Amygdala (tissue), 56 donors: ENCODE data around the gene EIF6.

ENCODE experiments used
- DNase-seq, 56 donors: peaks; one replicate each; lab custom pipeline; 2025; lab: John Stamatoyannopoulos, UW

EIF6 gene

DNA sequence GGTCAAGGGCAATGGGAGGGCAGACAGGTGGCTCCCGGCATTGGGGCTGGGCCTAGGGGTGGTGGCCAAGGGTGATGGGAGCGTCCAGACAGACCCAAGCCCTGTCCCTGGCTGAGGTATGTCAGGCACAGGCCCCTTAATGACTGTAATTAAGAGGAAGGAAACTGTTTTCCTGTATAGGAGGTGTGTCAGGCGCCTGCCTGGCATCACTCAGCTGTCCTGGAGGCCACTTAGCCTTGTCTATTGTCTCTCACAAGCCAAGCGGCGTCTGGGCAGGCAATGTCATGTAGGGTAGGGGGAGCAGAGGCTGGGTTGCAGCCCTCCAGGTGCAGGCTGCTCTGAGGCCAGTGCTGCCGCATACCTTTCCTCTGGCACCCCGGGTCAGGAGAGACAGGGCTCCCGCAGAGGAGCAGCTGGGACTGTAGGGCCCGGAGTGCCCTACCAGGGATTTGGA is 11.6 kb upstream of the EIF6 start:
- no peak for DNase-seq

DNA sequence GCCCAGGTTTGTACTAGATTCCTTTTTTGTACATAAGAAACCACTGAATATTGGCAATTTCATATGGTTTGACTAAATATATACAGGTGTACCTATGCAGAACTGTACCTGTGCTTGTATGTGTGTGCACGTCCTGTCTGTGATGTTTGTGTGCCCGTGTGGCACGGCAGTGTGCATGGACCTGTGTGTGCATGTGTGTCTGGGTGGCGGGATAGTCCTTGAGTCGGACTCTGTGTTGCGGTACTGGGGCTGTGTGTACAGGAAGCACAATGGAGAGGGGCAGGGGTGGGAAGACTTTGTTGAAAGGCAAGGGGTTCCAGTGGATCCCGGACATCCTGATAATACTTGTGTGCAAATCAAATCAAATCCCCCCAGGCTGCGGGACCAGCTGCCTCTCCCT is 11.1 kb upstream of the EIF6 start:
- no peak for DNase-seq

DNA sequence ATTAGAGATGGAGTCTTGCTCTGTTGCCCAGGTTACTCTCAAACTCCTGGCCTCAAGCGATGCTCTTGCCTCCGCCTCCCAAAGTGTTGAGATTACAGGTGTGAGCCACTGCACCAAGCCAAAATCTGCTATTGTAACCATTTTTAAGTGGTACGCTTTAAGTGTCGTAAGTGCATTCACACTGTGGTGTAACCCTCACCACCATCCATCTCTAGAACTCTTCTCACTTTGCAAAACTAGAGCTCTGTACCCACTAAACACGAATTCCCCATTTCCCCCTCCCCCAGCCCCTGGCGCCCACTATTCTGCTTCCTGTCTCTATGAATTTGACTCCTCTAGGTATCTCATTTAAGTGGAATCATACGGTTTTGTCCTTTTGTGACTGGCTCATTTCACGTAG is 10.5 kb upstream of the EIF6 start:
- no peak for DNase-seq

DNA sequence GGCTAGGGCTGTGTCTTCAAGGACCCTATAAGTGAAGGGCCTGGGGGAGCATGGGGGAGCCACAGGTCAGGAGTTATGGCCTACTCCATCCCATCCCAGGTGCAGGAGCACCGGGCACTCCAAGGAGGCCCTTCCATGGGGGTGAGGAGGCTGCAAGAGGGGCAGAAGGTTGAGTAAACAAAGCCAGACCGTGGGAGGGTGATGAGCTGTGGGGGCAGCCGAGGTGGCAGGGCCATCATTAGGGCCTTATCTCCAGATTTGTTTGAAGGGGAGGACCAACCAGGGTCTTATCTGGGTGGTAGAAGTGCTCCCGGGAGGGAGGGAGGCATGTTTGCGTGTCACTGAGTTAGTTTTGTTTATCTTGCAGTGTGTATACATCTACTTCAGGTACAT is 9.7 kb upstream of the EIF6 start:
- no peak for DNase-seq

DNA sequence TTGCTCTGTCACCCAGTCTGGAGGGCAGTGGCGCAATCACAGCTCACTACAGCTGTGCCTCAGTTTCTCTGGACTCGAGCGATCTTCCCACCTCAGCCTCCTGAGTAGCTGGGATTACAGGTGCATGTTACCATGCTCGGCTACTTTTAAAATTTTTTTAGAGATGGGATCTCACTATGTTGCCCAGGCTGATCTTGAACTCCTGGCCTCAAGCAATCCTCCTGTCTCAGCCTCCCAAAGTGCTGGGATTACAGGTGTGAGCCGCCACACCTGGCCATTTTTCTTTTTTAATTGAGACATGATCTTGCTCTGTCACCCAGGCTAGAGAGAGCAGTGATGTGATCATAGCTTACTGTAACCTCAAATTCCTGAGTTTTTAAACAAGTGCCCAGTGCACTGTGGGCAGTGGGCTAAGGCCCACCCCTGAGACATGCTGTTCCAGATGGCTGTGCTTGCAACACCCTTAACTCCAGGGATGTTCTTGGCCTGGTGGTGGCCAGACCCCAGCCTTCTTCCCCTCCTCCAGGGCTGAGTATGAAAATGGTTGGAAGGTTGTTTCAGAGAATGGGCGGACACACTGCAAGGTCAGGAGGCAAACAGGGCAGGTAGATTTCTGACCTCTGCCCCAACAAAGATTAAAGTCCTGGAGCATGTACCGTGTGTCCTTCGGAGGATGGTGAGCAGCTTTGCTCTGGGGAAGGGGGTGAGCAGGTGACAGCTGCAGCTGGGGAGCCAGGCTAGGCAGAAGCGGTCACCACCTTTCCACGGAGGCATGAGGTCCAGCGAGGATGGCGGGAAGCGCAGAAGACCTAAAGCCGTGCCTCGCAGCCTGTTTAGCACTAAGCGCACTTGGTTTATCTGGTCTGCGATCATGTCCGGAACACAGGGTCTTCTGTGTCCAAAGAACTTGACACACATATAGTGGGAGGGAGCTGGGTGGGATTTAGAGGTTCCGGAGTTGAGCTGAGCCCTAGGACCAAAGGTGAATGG is 9.0 kb upstream of the EIF6 start:
- DNase-seq: no peak

DNA sequence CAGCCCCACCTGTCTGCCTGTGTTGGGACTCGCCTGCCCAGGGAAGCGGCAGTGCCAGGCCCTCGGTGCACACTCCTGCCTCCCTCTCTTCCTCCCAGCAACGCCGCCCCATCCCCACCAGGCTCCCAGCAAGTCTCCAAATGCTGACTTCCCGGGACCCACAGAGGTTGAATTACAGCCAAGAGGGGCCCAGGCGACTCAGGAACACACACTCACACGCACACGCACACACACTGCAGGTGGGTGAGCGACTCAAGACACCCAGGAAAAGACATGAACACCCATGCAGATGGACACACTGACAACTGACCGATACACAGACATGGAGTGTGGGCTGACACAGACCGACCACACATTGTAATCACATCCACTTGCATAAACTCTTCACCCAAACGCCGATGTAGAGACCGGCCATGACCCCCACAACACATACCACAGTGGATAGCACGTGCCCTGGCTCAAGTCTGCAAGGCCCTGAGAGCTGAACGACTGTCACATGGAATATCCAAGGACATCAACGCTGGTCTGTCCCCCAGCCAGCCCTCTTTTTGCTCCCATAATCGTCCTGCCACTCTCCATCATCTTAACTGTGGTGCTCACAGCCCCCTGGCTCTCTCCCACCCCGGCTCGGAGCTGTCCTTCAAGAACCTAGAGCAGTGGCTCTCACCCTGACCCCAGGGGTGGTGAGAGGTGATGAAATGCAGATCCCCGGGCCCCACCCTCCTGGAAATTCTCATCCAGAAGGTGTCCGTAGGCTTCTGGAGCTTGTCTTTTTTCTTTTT is 8.1 kb upstream of the EIF6 start:
- DNase-seq: no peak

DNA sequence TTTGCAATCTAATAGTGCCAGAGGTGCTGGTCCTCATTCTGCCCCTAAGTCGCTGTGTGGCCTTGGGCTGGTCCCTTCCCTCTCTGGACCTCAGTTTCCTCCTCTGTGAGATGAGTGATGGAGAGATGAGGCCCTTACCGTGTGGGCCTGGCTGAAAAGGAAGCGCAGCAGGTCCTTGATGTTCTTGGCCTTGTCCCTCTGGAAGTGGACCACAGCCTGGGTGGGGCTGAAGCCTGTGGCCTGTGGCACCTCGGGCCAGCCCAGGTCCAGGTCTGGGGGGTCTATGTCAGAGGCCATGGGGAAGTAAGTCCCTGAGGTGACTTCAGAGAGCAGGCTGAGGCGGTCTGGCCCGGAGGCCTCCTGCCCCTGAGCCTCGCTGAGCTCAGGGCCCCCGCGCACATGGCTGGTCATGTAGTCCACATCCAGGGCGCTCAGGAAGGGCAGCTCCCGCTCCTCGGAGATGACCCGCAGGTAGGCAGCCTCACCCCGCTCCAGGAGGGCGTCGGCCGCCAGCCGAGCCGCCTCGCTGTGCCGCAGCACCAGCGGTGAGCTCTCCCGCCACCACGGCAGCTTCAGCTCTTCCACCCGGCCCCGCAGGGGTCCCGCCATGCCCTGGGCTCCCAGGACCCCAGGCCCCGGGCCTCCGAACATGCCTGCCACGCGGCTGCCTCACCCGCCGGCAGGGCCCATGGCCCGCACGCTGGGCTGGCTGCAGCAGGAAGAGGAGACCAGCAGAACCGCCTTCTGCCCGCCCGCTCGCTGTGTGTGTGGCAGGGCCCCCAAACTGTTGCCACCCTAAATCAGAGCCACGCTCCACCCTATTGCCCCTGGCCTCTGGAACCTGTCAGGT is 7.3 kb upstream of the EIF6 start, which contains the start of gene FAM83C:
Gene FAM83C, minus strand, starts transcription at position 772 of the 850 bp plus-strand sequence. Its CDS starts 121 bp downstream, at position 651.
- no peak for DNase-seq

DNA sequence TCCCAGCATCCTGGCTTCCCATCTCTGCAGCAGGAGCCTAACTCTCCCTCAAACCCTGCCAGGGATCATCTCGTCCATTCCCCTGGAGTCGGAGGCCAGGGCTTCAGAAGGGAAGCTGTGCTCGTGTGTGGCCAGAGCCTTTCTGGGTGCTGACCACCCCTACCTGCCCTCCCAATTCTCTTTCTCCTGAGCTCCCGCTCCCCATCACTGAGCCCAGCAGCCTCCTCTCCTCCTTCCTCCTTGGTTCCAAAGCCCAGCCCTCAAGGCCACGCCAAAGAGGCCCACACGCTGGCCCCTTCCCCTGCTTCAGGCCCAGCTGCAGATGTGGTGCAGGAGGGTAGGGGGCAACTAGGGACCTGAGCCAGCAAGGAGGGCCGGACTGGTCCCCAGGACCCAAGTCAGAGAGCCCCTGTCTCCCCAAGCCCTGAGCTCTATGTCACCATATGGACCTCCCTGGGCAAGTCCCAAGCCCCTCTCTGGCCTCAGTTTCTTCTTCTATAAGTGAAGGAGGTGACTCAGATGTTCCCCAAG is 6.4 kb upstream of the EIF6 start:
- no peak for DNase-seq

DNA sequence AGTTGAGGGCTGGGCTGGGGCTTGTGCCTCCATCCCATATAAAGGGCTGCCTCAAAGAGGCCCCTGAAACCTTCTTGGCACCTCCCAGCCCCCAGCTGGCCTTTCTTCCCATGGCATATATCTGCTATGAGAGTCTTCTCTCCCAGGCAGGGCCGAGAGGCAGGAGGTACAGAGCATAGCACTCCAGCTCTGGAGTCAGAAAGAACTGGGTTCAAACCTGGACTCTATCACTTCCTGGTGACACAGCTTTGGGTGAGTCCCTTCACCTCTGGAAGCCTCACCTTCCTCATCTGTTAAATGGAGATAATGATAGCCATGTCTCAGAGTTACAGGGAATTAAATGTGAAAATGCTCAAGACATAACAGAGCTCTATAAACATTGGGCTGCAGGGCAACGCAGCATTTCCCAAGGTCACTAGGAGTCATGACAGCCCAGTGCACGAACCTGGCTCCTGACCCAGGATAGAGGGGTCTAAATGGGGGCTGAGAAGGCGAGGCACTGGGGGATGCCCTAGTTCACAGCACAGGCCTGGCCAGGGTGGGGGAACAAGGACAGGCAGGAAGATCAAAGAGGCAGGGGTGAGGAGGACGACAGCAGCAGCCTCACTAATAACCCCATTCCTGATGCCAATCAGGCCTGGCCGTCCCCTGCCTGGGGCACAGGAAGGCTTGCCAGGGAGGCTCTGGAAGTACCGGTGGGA is 5.8 kb upstream of the EIF6 start:
- no peak for DNase-seq

DNA sequence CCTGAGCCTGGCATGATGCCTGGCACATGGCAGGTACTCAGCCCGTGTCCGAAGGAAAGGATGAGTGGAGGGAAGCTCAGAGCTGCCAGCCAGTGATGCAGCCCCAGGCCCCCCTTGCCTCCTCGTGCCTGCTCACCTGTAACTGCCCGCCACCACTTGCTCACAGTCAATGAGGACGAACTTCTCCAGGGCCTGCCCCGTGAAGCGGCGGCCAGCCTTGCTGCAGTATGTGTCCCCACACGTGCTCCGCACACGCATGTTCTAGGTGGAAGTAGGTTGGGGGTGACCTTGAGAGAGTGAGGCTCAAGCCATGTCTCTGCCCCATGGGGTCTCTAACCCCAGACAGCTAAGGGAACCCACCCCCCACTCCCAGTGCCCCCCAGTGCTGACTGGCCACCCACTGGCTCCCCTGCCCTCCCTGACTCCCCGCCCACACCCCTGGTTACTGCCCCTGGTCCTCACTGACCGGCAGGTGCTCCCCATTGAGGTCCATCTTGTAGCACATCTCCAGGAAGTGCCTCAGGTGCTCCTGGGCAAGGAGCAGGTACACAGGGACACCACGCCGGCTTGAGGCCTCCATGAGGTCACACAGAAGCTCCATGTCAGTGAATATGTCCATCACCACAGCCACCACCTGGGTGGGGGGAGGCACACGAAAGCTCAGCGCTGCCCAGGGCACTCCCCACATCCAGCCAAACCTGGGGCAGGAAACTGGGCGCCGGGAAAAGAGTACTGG is 3.9 kb upstream of the EIF6 start:
- DNase-seq: no peak

DNA sequence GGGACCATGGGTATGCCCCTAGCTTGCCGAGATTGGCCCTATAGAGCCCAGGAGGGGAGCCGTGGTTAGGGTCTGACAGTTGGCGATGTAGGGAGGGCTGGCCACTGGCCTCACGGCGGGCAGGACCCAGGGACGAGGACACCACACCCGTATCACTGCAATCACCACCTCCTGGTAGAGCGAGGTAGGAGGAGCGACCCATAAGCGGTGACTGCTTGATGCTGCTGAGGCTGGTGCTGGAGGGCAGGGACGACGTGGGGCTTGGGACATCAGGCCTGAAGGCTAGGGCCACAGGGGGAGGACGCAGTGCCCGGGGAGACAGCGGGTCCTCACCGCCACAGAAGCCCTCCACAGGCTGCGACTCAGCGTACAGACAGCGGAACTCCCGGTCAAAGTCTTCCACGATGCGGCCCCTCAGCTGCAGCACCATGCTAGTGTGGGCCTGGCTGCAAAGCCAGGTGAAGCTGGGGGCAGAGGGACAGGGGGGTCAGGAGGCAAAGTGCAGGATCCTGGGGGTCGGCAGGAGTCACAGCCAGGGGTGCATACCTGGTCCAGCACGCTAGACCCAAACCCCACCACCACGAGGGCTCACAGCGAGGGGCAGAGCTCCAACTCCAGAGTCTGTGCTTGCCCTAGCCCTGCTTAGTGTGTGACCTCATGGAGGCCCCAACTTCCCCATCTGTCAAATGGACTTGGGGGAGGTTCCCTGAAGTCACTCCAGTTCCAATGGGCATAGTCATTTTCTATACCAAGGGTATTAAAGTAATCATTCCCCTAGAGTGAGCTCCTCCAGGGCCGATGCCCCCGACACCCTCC is 3.1 kb upstream of the EIF6 start:
- DNase-seq: no peak

DNA sequence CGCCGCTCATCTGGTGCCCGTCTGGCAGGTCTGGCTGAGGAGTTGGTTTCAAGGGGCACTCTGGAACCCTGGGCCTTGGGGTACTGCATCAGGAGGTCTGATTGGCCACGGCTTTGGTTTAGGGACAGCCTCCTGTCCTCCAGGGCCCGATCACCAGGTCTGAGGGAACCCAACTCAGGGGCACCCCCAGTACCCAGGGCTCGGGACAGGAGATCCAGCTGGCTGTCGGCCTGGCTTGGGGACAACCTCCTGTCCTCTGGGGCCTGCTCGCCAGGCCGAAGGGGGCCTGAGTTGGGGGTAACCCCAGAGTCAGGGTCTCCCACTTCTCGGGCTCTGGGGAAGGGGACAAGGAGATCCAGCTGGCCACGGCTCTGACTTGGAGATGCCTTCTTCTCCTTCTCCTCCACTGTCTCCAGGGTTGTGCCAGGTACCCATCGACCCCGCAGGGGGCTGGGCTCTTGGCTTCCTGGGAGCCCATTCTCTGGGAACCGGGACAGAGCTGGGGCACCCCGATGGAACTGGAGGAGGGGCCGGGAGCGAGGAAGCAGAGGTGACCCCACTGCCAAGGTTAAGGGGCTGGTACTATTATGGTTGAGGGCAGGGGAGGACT is 2.4 kb upstream of the EIF6 start:
- no peak for DNase-seq

DNA sequence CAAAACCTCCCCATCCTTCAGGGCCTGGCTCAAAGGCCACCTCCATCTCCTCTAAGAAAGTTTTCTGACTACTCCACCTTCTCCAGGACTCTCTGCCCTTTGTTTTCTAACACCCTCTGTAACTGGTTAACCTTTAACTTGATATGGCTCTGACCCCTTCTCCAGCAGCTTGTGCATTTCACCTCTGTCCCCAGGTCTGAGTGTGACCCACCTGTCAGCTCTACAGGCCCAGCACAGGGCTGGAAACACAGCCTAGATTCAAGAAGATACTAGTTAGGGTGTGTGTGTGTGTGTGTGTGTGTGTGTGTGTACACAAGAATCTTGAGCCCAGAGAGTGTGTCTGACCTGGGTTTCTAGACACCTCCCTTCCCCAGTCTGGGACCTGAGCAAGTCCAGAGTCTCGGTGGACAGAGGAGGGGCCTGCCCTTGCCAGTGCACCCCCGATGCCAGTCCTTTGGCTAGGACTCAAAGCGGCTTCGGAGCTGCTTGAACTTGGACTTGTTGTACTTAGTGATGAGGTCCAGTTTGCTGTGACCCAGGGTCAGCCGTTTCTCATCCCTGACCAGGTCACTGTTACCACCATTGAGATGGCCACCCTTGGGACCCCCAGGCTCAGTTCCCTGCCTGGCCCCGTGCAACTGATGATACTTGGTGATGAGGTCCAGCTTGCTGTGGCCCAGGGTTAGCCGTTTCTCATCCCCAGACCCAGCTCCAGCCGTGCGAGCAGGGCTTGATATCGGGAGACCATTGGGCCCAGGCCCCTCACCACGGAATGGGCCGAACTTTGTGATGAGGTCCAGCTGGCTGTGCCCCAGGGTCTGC is 1.7 kb upstream of the EIF6 start:
- no peak for DNase-seq

DNA sequence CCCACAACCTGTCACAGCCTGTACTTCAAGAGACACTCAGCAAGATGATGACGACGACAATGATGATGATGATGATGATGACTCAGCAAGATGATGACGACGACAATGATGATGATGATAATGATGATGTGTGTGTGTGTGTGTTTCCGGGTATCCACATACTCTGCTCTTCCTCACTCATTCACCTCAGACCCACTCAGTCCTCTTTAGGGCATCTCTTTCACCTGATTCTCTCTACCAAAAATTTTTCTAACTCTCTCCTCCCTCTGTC is 1.2 kb upstream of the EIF6 start:
- DNase-seq: no peak

DNA sequence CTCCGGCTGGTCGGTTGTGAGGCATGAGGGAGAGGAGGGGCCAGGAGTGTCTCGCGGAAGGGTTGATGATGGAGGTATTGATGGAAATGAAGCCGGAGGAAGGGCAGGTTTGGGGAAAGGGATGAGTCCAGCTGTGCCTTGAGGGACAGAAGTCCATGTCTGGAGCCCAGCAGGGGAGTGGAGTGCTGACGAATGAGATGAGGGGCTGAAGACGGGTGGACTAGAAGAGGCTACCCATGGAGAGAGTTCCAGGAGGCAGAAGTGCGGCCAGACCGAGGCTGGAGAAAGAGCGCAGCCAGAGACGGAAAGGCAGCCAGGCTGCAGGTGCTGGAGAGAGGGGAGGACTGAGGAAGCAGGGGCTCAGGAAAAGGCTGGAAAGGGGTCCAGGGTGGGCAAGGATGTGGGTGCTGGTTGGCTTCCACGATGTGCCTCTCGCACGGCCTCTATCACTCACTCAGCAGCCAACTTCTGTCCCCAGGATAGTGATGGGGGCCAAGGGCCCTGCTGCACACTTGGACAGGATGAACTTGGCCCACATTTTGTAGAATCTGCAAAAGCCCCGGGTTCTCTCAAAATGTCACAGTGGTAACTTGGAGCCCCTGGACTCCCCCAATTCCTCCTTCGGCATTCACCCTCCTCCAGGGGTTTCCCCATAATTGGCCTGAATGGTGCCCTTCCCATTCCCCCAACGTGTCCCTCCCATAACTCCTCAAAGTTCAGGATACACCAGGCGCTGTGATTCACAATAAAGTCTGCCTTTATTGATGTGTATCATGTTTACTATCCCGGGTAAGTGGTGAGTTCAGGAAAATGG is 627 bp upstream of the EIF6 start:
- peak in 3 of 56 donors; percentile 37 to 50 (median 41) for DNase-seq
